Measurements from ENCODE around the gene MARVELD2. TPM values are rescaled to one million over a fixed set of nuclear protein-coding genes. Genes with fewer than 3 reads are reported as not detected.

MARVELD2 gene
- total RNA-seq, 1 experiment from 2014 or later: 21.6 TPM

GRCh38 chr5:69374911-69375446 lies 39.9 kb upstream of the MARVELD2 start:
- H3K9me2 ChIP-seq (ENCODE audit: insufficient read depth): no peaks in the 10 kb centered on the region
- ChIA-PET RAD21 (ENCODE audit: low non-redundant PET in 1 of 2, low total read pairs in 2 of 2, uncharacterized antibody in 2 of 2, unreplicated experiment in 2 of 2) (no interaction called here), CTCF (no interaction called here), POLR2A (no interaction called here)
- no peak overlapping the region for H3K4me2 ChIP-seq (ENCODE audit: low read length)
- DNase-seq (ENCODE audit: low read depth, low spot score): no peak
- TF ChIP-seq TCF7L2 (IDR thresholded peaks at IDR 0.05; ENCODE audit: borderline replicate concordance, extremely low read depth, insufficient read depth, insufficient read length): no peak
- no peak for TF ChIP-seq SRF (IDR thresholded peaks at IDR 0.05; ENCODE audit: low read depth)
- no peak overlapping the region for H2AFZ ChIP-seq (ENCODE audit: low read depth, low read length, poor library complexity, severe bottlenecking)
- intact Hi-C loops (cut with micrococcal nuclease): no loop called here
- no peaks in the 10 kb centered on the region for H3K9me3 ChIP-seq (ENCODE audit: control insufficient read depth in 1 of 2, insufficient read depth in 1 of 2, low read depth in 1 of 2, low read length in 2 of 2)
- H3K79me2 ChIP-seq (ENCODE audit: insufficient read depth, low read length): peaks cover 24% of the 10 kb centered on the region
- peaks cover 0 to 9% of the 10 kb centered on the region in 2 experiments for H3K36me3 ChIP-seq (ENCODE audit: control insufficient read depth in 1 of 2, insufficient read depth in 2 of 2, low read length in 2 of 2)
- H3K27ac ChIP-seq (ENCODE audit: low read depth, low read length): no peak overlapping the region
- no TSS peak for BruUV-seq (replicated peaks)
- H3K4me1 ChIP-seq (ENCODE audit: control insufficient read depth in 1 of 2, insufficient read depth in 2 of 2, low read length in 2 of 2): peaks cover 2 to 10% of the 10 kb centered on the region in 2 experiments; a peak in 3 of 4 replicates
- H4K20me1 ChIP-seq (ENCODE audit: insufficient read depth): no peaks in the 10 kb centered on the region
- no peak overlapping the region for H3K4me3 ChIP-seq (replicated peaks in 1 of 2; ENCODE audit: low read depth in 1 of 2, low read length in 2 of 2)
- no peak overlapping the region for H3K9ac ChIP-seq (ENCODE audit: low read length)
- no peak for ATAC-seq
- H3K27me3 ChIP-seq (ENCODE audit: insufficient read depth, low read length): no peaks in the 10 kb centered on the region

DNA sequence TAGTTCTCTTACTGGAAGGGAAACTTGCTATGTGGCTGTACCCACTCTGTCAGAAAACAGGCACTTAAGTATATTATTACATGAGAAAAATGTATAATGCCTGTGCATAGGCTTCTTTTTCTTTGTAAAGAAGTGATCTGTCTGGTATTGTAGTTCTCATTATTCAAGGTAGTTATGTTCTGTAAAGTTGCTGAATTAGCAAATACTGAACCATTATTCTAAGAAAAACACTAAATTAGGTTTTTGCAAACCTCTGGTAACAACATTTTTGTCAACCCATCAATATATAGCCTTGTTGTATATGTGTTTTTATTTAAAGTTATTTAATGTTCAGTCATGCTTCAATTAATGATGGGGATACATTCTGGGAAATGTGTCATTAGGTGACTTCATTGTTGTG lies 36.5 kb upstream of the MARVELD2 start:
- Histone ChIP-seq H3K4me3 (replicated peaks in 1 of 2; ENCODE audit: low read depth in 1 of 2, low read length in 2 of 2) (no peak overlapping the region), H3K4me2 (ENCODE audit: low read length) (no peak overlapping the region), H3K79me2 (ENCODE audit: insufficient read depth, low read length) (no peaks in the 10 kb centered on the region), H3K9me2 (ENCODE audit: insufficient read depth) (no peaks in the 10 kb centered on the region), H3K4me1 (ENCODE audit: control insufficient read depth in 1 of 2, insufficient read depth in 2 of 2, low read length in 2 of 2) (0 out of 4 replicates have a peak, but pooled peaks cover 0 to 3% of the 10 kb centered on the region in 2 experiments), H3K27ac (ENCODE audit: low read depth, low read length) (no peak overlapping the region), H2AFZ (ENCODE audit: low read depth, low read length, poor library complexity, severe bottlenecking) (no peak overlapping the region), H4K20me1 (ENCODE audit: insufficient read depth) (no peaks in the 10 kb centered on the region), H3K9ac (ENCODE audit: low read length) (no peak overlapping the region), H3K36me3 (ENCODE audit: control insufficient read depth in 1 of 2, insufficient read depth in 2 of 2, low read length in 2 of 2) (peaks cover 9 to 28% of the 10 kb centered on the region in 2 experiments), H3K9me3 (ENCODE audit: control insufficient read depth in 1 of 2, insufficient read depth in 1 of 2, low read depth in 1 of 2, low read length in 2 of 2) (no peaks in the 10 kb centered on the region), H3K27me3 (ENCODE audit: insufficient read depth, low read length) (no peaks in the 10 kb centered on the region)
- ATAC-seq (no peak), DNase-seq (ENCODE audit: low read depth, low spot score) (no peak)
- BruUV-seq (replicated peaks): no TSS peak
- RAD21 ChIA-PET (ENCODE audit: low non-redundant PET in 1 of 2, low total read pairs in 2 of 2, uncharacterized antibody in 2 of 2, unreplicated experiment in 2 of 2): no interaction called here
- POLR2A ChIA-PET: no interaction called here
- intact Hi-C loops (cut with micrococcal nuclease): no loop called here
- CTCF ChIA-PET: no interaction called here
- TF ChIP-seq YY1 (IDR thresholded peaks at IDR 0.05; ENCODE audit: extremely low read depth, insufficient replicate concordance, low read depth, low read length) (no peak), REST (IDR thresholded peaks at IDR 0.05; ENCODE audit: low read depth) (no peak), CTCF (IDR thresholded peaks at IDR 0.05 in 2 of 3, conservative IDR thresholded peaks at IDR 0.05 in 1 of 3; ENCODE audit: borderline replicate concordance in 1 of 3, insufficient read depth in 1 of 3, low read depth in 2 of 3, low read length in 2 of 3) (no peak), POLR2AphosphoS5 (IDR thresholded peaks at IDR 0.05; ENCODE audit: low read depth, low read length) (no peak), FOSL1 (IDR thresholded peaks at IDR 0.05; ENCODE audit: low read depth) (no peak), POLR2A (IDR thresholded peaks at IDR 0.05; ENCODE audit: borderline replicate concordance, extremely low read depth, insufficient read depth, insufficient read length) (no peak), SRF (IDR thresholded peaks at IDR 0.05; ENCODE audit: low read depth) (no peak), RAD21 (IDR thresholded peaks at IDR 0.05; ENCODE audit: low read depth) (no peak), ZFX (IDR thresholded peaks at IDR 0.05) (no peak), TCF7L2 (IDR thresholded peaks at IDR 0.05; ENCODE audit: borderline replicate concordance, extremely low read depth, insufficient read depth, insufficient read length) (no peak), EGR1 (IDR thresholded peaks at IDR 0.05; ENCODE audit: low read depth) (no peak), SP1 (IDR thresholded peaks at IDR 0.05; ENCODE audit: low read depth) (no peak)
- TF ChIP-seq, protein P1, sequence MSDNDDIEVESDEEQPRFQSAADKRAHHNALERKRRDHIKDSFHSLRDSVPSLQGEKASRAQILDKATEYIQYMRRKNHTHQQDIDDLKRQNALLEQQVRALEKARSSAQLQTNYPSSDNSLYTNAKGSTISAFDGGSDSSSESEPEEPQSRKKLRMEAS (IDR thresholded peaks at IDR 0.05): no peak
